ENCODE measurements around the gene RTKN2.
A peak's percentile ranks its signal among the peaks of the same experiment; 100 is the strongest.

Gene RTKN2

DNA sequence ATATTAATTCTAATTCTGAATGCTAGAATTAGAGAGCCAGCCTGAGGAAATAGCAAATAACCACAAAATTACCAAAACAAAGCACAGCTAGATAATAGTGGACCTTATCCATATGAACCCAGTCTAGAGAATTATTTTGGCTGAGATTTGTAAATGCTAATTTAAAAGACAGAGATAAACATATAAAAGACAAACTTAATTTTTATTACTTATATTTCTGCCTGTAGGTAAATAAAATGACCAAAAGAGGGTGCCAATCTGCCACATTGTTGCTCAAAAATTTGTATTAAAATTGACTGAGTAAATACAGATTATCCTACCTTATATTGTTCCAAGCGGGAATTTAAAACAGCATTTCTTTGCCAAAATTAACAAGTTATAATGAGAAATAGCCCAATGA is 20.2 kb downstream of the RTKN2 start:
- no peaks in the 10 kb centered on the region for H3K9me3 ChIP-seq (replicated peaks; ENCODE audit: insufficient read depth, low read length)
- H3K9ac ChIP-seq (ENCODE audit: low read length), result no peak overlapping the region
- no peaks in the 10 kb centered on the region for H3K36me3 ChIP-seq (replicated peaks; ENCODE audit: insufficient read depth, low read length)
- no peak overlapping the region for H3K4me2 ChIP-seq (ENCODE audit: low read depth, low read length)
- no peak overlapping the region for H2AFZ ChIP-seq (ENCODE audit: low read length)
- H3K27ac ChIP-seq (ENCODE audit: low read length), result no peak overlapping the region
- no peaks in the 10 kb centered on the region for H3F3A ChIP-seq (ENCODE audit: insufficient read depth, low read length)
- DNase-seq, result peak; percentile 14
- no peaks in the 10 kb centered on the region for H3K27me3 ChIP-seq (replicated peaks; ENCODE audit: insufficient read depth, low read length)
- TF ChIP-seq, protein P1, sequence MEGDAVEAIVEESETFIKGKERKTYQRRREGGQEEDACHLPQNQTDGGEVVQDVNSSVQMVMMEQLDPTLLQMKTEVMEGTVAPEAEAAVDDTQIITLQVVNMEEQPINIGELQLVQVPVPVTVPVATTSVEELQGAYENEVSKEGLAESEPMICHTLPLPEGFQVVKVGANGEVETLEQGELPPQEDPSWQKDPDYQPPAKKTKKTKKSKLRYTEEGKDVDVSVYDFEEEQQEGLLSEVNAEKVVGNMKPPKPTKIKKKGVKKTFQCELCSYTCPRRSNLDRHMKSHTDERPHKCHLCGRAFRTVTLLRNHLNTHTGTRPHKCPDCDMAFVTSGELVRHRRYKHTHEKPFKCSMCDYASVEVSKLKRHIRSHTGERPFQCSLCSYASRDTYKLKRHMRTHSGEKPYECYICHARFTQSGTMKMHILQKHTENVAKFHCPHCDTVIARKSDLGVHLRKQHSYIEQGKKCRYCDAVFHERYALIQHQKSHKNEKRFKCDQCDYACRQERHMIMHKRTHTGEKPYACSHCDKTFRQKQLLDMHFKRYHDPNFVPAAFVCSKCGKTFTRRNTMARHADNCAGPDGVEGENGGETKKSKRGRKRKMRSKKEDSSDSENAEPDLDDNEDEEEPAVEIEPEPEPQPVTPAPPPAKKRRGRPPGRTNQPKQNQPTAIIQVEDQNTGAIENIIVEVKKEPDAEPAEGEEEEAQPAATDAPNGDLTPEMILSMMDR (IDR thresholded peaks at IDR 0.05; ENCODE audit: low read length), result peak; percentile 43
- TF ChIP-seq EZH2phosphoT487 (IDR thresholded peaks at IDR 0.05; ENCODE audit: low read length) (no peak), EZH2 (optimal IDR thresholded peaks at IDR 0.05; ENCODE audit: low read depth, low read length) (no peak)
- peaks cover 19% of the 10 kb centered on the region for H3K4me1 ChIP-seq (ENCODE audit: low read length)
- no peaks in the 10 kb centered on the region for H3K79me2 ChIP-seq (ENCODE audit: low read length)
- no peak overlapping the region for H3K4me3 ChIP-seq (ENCODE audit: low read length)
- H4K20me1 ChIP-seq (ENCODE audit: insufficient read depth, low read length), result no peaks in the 10 kb centered on the region
- no peaks in the 10 kb centered on the region for H3K9me2 ChIP-seq (replicated peaks; ENCODE audit: insufficient read depth, low read length)

DNA sequence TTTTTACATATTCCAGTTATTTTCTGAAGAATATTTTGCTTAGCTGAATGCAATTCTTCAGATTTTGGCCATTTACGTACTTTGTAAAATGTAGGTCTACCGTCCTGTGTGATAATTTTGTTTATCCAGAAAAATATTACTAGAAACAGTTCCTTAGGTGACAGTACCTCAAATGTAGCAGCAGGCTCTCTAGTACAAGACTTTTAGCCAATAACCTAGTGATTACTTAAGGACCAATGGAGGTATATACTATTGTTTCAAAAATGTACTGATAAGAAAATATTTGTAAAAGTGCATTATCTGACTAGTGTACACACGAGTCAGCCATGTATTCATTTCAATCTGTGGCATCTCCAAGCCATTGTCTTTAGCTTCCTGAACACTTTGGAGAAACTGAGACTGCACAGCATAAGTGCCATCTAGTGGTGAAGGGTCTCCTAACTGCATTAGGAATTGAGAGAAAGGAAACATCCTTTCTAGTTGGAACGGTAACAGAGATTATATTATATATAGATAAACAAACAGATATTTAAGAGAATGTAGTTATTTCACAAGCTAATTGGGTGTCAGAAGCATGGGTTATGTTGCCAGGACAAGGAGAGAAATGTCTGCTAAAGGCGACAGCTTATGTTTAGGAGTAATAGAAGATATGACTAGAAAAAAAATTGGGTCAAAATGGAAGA is 23.7 kb downstream of the RTKN2 start:
- Histone ChIP-seq H3K9me3 (replicated peaks; ENCODE audit: insufficient read depth, low read length) (no peaks in the 10 kb centered on the region), H3K4me2 (ENCODE audit: low read depth, low read length) (peak overlapping the region; percentile 37; the same call in 1 of the 2 replicates), H3K9me2 (replicated peaks; ENCODE audit: insufficient read depth, low read length) (no peaks in the 10 kb centered on the region), H3K9ac (ENCODE audit: low read length) (no peak overlapping the region), H3K4me1 (ENCODE audit: low read length) (peaks cover 24% of the 10 kb centered on the region), H3K27ac (ENCODE audit: low read length) (no peak overlapping the region), H3K4me3 (ENCODE audit: low read length) (no peak overlapping the region), H4K20me1 (ENCODE audit: insufficient read depth, low read length) (no peaks in the 10 kb centered on the region), H3K27me3 (replicated peaks; ENCODE audit: insufficient read depth, low read length) (no peaks in the 10 kb centered on the region), H3F3A (ENCODE audit: insufficient read depth, low read length) (no peaks in the 10 kb centered on the region), H3K79me2 (ENCODE audit: low read length) (no peaks in the 10 kb centered on the region), H2AFZ (ENCODE audit: low read length) (peak overlapping the region; percentile 37; the same call in 1 of the 2 replicates), H3K36me3 (replicated peaks; ENCODE audit: insufficient read depth, low read length) (no peaks in the 10 kb centered on the region)
- DNase-seq, result peak; percentile 70
- TF ChIP-seq EZH2 (optimal IDR thresholded peaks at IDR 0.05; ENCODE audit: low read depth, low read length) (no peak), EZH2phosphoT487 (IDR thresholded peaks at IDR 0.05; ENCODE audit: low read length) (no peak)
- TF ChIP-seq, protein P1 (IDR thresholded peaks at IDR 0.05; ENCODE audit: low read length), result peak; percentile 82

GRCh38 chr10:62244088-62244487 is 24.6 kb downstream of the RTKN2 start:
- Histone ChIP-seq H3K4me1 (ENCODE audit: low read length) (peaks cover 24% of the 10 kb centered on the region), H3K4me3 (ENCODE audit: low read length) (peak overlapping the region; percentile 34), H3K9me3 (replicated peaks; ENCODE audit: insufficient read depth, low read length) (no peaks in the 10 kb centered on the region), H3K9me2 (replicated peaks; ENCODE audit: insufficient read depth, low read length) (no peaks in the 10 kb centered on the region), H3K9ac (ENCODE audit: low read length) (peak overlapping the region; percentile 30; the same call in 1 of the 2 replicates), H3K36me3 (replicated peaks; ENCODE audit: insufficient read depth, low read length) (no peaks in the 10 kb centered on the region), H3F3A (ENCODE audit: insufficient read depth, low read length) (no peaks in the 10 kb centered on the region), H2AFZ (ENCODE audit: low read length) (no peak overlapping the region), H3K79me2 (ENCODE audit: low read length) (no peaks in the 10 kb centered on the region), H3K4me2 (ENCODE audit: low read depth, low read length) (peak overlapping the region; percentile 68), H4K20me1 (ENCODE audit: insufficient read depth, low read length) (no peaks in the 10 kb centered on the region), H3K27ac (ENCODE audit: low read length) (peak overlapping the region; percentile 57; the same call in 1 of the 2 replicates), H3K27me3 (replicated peaks; ENCODE audit: insufficient read depth, low read length) (no peaks in the 10 kb centered on the region)
- DNase-seq, result no peak
- TF ChIP-seq, protein P1 (IDR thresholded peaks at IDR 0.05; ENCODE audit: low read length), result no peak
- TF ChIP-seq EZH2 (optimal IDR thresholded peaks at IDR 0.05; ENCODE audit: low read depth, low read length) (no peak), EZH2phosphoT487 (IDR thresholded peaks at IDR 0.05; ENCODE audit: low read length) (no peak)

Measured in MM.1S (cell line).